Right forelimb (tissue), 1 donor: ENCODE data around the gene GUCY1A2.
"Not testable (repeated sequence)": the region's sequence is repeated elsewhere in the genome, so short reads cannot be mapped to it uniquely, and the experiment has no call there.

Source experiments
- DNase-seq: peaks from one replicate; pipeline ENCODE4 v3.0.0-alpha.2; 2018

The GUCY1A2 gene

GRCh38 chr11:107018219-107018901 is at the start of gene GUCY1A2:
GUCY1A2 (minus strand) TSS chr11:107018476; CDS start chr11:107018055, 421 bp downstream.
- DNase-seq = peak; percentile 56

- no peak for DNase-seq
Measured at GRCh38 chr11:107054391-107054790, 36.1 kb upstream of the GUCY1A2 start.

GRCh38 chr11:107051332-107051731 is 33.1 kb upstream of the GUCY1A2 start:
- not testable (repeated sequence) for DNase-seq

- not testable (repeated sequence) for DNase-seq
Measured at GRCh38 chr11:107050899-107051298, 32.6 kb upstream of the GUCY1A2 start.

- no peak for DNase-seq
Measured at GRCh38 chr11:107050121-107050520, 31.8 kb upstream of the GUCY1A2 start.

- DNase-seq = no peak
Measured at GRCh38 chr11:107044503-107044902, 26.2 kb upstream of the GUCY1A2 start.

- no peak for DNase-seq
Measured at GRCh38 chr11:107043242-107044006, 25.1 kb upstream of the GUCY1A2 start.

- DNase-seq = no peak
Measured at GRCh38 chr11:107042748-107043147, 24.5 kb upstream of the GUCY1A2 start.

- DNase-seq = no peak
Measured at GRCh38 chr11:107041088-107041444, 22.8 kb upstream of the GUCY1A2 start.

- no peak for DNase-seq
Measured at GRCh38 chr11:107040433-107041087, 22.3 kb upstream of the GUCY1A2 start.

- DNase-seq = no peak
Measured at GRCh38 chr11:107025673-107026072, 7.4 kb upstream of the GUCY1A2 start.

- DNase-seq = no peak
Measured at GRCh38 chr11:107020594-107020993, 2.3 kb upstream of the GUCY1A2 start.

GRCh38 chr11:107018902-107019493 is 722 bp upstream of the GUCY1A2 start:
- peak; percentile 86 for DNase-seq

GRCh38 chr11:107017433-107018218 is 650 bp downstream of the GUCY1A2 start:
- DNase-seq = peak; percentile 78

GRCh38 chr11:107017104-107017432 is 1.2 kb downstream of the GUCY1A2 start:
- peak; percentile 41 for DNase-seq

GRCh38 chr11:107014871-107015270 is 3.4 kb downstream of the GUCY1A2 start:
- DNase-seq = no peak

- DNase-seq = no peak
Measured at GRCh38 chr11:107011977-107012376, 6.3 kb downstream of the GUCY1A2 start.

GRCh38 chr11:107009190-107009589 is 9.1 kb downstream of the GUCY1A2 start:
- no peak for DNase-seq

- no peak for DNase-seq
Measured at GRCh38 chr11:107006076-107006833, 12.0 kb downstream of the GUCY1A2 start.

- no peak for DNase-seq
Measured at GRCh38 chr11:106999196-106999595, 19.1 kb downstream of the GUCY1A2 start.

- DNase-seq = no peak
Measured at GRCh38 chr11:106998916-106999188, 19.4 kb downstream of the GUCY1A2 start.
